Activated CD4-positive, alpha-beta T cell treated with anti-CD3 and anti-CD28 coated beads, Interleukin-2, Interleukin-6, amounts not matched to agents 100 ng/mL and 50 ng/mL, durations not matched to agents 16 hours and 8 hours (primary cell): ENCODE results near the gene SCGB1D1.
"Not testable (repeated sequence)": the region's sequence is repeated elsewhere in the genome, so short reads cannot be mapped to it uniquely, and the experiment has no call there.

ENCODE experiments used
- DNase-seq: peaks from one replicate; pipeline ENCODE4 v3.0.0-alpha.2; 2020

SCGB1D1 gene

GRCh38 chr11:62169448-62169847, 20.6 kb upstream of the SCGB1D1 start:
- no peak for DNase-seq

GRCh38 chr11:62169935-62170334, 20.1 kb upstream of the SCGB1D1 start:
- DNase-seq, result no peak

GRCh38 chr11:62171261-62171723, 18.7 kb upstream of the SCGB1D1 start:
- peak; percentile 83 for DNase-seq

GRCh38 chr11:62172294-62172693, 17.7 kb upstream of the SCGB1D1 start:
- DNase-seq, result no peak

- DNase-seq, result no peak
Measured at GRCh38 chr11:62176766-62177165, 13.2 kb upstream of the SCGB1D1 start.

- no peak for DNase-seq
Measured at GRCh38 chr11:62179995-62180394, 10.0 kb upstream of the SCGB1D1 start.

- no peak for DNase-seq
Measured at GRCh38 chr11:62181097-62181496, 8.9 kb upstream of the SCGB1D1 start.

GRCh38 chr11:62182147-62182891, 7.7 kb upstream of the SCGB1D1 start:
- DNase-seq, result no peak

GRCh38 chr11:62186195-62186594, 3.8 kb upstream of the SCGB1D1 start:
- no peak for DNase-seq

- no peak for DNase-seq
Measured at GRCh38 chr11:62193952-62194351, 3.9 kb downstream of the SCGB1D1 start.

GRCh38 chr11:62195010-62195409, 5.0 kb downstream of the SCGB1D1 start:
- not testable (repeated sequence) for DNase-seq

- DNase-seq, result no peak
Measured at GRCh38 chr11:62195945-62196344, 5.9 kb downstream of the SCGB1D1 start.

- not testable (repeated sequence) for DNase-seq
Measured at GRCh38 chr11:62197400-62197799, 7.4 kb downstream of the SCGB1D1 start.

GRCh38 chr11:62201376-62201775, 11.4 kb downstream of the SCGB1D1 start:
- DNase-seq, result no peak

- DNase-seq, result no peak
Measured at GRCh38 chr11:62202910-62203309, 12.9 kb downstream of the SCGB1D1 start.

GRCh38 chr11:62204430-62204829, 14.4 kb downstream of the SCGB1D1 start:
- DNase-seq, result no peak

GRCh38 chr11:62205441-62205840, 15.4 kb downstream of the SCGB1D1 start:
- DNase-seq, result no peak

- DNase-seq, result not testable (repeated sequence)
Measured at GRCh38 chr11:62206276-62207066, 16.5 kb downstream of the SCGB1D1 start.

GRCh38 chr11:62208785-62209144, 18.7 kb downstream of the SCGB1D1 start:
- DNase-seq, result no peak

- DNase-seq, result peak; percentile 9
Measured at GRCh38 chr11:62217191-62217748, 27.3 kb downstream of the SCGB1D1 start.

GRCh38 chr11:62221498-62221897, 31.5 kb downstream of the SCGB1D1 start:
- DNase-seq, result no peak

- DNase-seq, result no peak
Measured at GRCh38 chr11:62223095-62223494, 33.1 kb downstream of the SCGB1D1 start.

- peak; percentile 20 for DNase-seq
Measured at GRCh38 chr11:62233730-62234129, 43.7 kb downstream of the SCGB1D1 start.

- no peak for DNase-seq
Measured at GRCh38 chr11:62236187-62236586, 46.2 kb downstream of the SCGB1D1 start.
